Measurements from ENCODE around the gene ELK4.

GRCh38 chr1:205663286-205663936 is 31.6 kb upstream of the ELK4 start:
- TF ChIP-seq POLR2A (IDR thresholded peaks at IDR 0.05; ENCODE audit: low read length) (no peak), GATA1 (IDR thresholded peaks at IDR 0.05; ENCODE audit: low read depth, low read length) (no peak)
